ENCODE measurements around the gene LIPC. TPM values are rescaled to one million over a fixed set of nuclear protein-coding genes. Genes with fewer than 3 reads are reported as not detected.

LIPC gene
- polyA plus RNA-seq, 1 donor, result 0.49 TPM

DNA sequence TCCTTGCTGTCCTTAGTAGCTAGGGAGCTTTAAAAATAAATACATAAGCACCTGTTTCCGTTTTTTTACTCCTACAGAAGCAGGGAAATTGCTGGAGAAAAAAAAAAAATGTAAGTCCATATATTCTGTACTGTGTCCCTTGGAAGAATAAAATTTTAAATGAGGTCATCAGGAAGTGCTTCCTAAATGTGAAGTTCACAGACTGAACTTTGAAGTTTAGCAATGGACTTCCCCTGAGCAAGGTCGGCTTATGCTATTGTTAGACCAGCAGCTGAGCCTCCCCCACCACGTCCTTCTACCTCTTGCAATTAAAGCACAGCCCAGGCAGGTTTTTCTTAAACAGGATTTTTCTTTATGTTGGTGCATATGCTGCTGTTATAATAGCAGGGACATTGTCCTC, 26.3 kb downstream of the LIPC start:
- DNase-seq (ENCODE audit: low read depth), result no peak

DNA sequence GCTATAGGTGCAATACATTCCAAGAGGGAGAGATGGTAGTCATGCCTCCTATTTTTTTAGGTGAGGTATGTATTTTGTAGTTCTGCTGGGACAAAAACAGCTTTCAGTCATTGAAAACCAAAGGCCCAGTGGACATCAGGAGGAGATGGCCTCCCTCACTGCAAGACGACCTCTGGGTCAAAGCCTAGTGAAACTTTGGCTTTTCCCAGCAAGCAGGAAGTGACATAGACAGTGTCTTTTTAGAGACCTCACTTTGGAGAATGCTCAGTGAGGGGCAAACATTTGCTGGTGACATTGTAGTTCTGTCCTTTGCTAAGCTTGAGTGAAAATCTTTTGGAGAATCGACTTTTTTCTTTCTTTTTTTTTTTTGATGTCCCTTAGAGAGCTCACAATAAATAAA, 27.3 kb downstream of the LIPC start:
- no peak for DNase-seq (ENCODE audit: low read depth)

DNA sequence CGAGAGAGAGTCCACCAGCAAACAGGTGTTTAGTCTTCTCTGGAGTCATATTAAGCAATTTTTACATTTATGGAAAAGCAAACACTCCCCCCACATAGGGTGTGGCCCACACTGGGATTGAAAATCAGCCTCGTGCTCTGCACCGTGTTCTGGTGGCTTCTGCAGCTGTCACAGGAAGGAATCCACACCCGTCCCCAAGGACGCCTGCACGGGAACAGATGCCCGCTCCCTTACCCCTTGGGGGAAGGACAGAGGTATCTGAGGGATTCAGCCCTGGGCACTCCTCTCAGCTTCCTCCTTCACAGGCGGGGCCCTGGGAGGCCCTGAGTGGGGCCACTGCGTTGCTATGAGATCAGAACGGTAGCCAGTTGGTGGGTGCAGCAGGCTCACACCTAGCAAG, 27.8 kb downstream of the LIPC start:
- DNase-seq (ENCODE audit: low read depth), result no peak

DNA sequence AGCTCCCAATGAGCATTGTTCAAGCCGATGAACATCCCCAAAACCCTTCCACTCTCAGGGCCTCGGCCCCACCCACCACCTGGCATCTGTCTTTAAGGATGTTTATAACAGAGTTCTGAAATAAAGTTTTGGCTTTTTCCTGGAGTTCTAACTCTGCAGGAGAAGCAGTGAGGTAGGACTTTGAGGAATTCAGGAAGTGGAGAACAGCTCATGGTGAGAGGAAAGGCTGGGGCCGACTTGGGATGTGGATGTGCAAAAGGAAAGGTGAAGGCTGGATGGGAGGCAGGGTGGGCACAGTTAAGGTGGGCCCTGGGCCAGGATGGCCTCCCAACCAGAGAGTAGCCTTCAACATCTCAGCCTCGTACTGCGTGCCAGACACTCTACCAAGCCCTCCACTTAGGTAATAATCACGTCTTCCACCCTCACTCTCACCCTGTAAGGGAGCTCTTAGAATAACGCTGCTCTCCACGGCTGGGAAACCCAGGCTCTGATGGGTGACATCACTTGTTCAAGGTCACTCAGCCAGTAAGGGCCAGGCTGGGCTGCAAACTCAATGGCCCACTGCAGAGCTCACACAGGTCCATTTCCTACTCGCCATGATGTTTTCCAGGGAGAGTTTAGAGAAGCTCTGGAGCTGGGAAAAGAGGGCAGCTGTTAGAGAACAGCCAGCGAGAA, 28.5 kb downstream of the LIPC start:
- no peak for DNase-seq (ENCODE audit: low read depth)

DNA sequence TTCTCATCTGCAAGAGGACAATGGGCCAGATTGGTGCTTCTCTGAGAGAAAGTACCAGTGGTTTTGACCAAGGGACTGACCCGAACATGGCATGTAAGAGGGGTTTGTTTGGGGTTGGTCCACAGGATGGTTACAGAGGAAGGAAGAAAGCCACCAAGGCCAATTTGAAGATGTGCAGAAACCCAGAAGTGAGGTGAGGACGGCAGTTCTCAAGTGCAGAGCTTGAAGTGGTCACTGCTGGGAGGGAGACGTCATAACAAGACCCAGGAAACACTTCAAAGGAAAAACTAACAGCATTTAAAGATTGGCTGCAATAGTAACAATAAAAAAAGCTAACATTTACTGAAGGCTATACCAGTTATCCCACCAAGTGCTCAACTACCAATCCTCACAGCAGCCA, 29.1 kb downstream of the LIPC start:
- no peak for DNase-seq (ENCODE audit: low read depth)

DNA sequence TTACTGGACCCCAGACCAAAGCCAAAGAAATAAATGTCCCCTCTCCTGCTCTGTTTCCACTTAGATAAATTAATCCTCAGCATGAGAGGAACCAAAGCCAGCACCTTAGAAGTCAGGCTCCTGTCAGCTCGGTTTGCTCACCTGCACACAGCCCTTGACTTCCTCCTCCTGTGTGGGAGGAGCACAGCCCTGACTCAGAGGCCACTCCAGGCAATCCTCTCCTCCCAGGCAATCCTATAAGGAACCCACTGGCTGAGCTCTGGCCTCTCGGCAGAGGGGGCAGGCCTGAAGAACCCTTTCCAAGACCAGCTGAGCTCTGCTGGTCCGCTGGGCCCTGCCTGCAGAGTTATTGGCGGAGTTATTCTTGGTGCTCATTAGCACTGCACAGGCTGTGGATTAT, 30.8 kb downstream of the LIPC start:
- DNase-seq (ENCODE audit: low read depth), result no peak

DNA sequence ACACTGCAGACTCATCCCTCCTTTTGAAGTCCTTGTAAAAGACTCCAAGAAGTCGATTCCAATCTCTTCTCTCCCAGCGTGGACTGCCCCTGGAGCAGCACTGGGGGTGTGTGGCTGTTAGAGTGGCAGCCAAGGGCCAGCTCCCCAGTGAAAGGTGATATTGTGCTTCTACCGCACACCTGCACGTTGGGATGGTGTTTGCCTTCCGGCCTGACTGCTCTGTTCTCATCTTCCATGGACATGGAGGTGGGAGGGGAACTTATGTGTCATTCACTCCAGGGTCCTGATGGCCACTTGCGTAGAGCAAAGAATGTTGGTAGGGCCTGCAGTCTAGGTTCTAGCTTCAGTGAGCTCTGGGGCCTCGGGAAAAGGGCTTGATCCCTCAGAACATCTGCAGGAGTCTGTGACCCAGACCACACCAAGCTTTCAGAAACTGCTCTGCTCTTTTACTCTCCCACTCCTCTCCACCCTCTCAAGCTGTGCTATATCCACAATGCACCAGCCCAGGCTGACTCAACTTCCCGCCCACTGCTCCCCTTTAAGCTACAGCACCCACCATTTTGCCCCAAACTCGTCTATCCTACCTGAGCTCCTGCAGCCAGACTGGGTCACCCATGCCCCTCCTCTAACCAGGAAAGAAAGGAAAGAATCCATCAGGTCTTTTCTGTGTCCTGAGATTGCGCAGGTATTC, 31.3 kb downstream of the LIPC start:
- no peak for DNase-seq (ENCODE audit: low read depth)

DNA sequence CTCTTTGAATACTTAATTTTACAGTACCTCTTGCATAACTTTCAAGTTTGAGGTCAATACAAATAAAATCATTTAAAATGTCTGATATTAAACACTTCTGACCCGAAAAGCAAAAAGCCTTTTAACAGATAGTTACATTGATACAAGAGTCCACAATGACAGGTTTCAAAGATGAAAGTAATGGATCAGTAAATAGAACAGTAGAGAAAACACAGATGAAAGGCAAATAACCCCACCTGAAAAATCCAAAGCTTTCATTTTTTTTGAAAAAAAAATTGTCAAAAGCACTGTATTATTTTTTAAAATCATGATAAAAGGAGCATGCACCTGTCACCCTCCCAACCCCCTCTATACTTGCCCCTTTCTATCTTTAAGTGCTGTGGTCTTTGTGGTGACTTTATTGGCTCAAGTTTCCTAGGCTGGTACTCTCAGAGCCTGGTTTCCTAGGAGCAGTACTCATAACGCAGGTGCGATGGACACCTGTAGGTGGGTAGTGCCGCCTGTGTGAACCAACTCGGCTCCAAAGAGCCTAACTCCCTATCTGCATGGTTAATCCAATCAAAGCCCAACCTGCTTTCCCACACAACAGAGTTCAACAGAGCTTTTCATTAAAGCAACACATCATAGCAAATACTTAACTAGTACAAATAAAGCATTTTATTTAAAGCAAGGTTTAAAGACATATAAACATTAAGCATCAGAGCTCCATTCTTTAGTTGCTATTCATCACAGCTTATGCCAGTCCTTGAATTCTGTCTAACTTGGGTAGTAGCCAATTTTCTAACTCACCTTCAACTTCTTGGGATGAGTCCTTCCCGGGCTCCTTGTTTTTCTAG, 32.2 kb downstream of the LIPC start:
- DNase-seq (ENCODE audit: low read depth), result no peak

DNA sequence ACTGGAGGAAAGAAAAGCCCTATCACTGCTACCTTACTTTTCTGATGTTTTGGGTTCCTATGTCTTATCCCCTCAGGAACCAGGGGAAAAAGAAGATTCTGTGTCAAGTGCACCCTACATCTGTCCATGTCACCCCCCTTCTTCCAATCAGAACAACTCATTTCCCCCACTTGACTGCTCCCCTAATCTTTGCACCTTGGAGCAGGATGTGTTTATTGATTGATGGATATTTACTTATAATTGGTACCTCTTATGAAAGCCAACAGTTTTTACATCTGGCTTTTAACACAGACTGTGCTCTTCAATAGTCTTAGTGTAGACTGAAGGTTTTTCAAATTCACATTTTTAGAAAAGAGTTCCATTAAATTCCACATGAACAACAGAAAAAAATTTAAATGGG, 33.3 kb downstream of the LIPC start:
- DNase-seq (ENCODE audit: low read depth), result no peak

DNA sequence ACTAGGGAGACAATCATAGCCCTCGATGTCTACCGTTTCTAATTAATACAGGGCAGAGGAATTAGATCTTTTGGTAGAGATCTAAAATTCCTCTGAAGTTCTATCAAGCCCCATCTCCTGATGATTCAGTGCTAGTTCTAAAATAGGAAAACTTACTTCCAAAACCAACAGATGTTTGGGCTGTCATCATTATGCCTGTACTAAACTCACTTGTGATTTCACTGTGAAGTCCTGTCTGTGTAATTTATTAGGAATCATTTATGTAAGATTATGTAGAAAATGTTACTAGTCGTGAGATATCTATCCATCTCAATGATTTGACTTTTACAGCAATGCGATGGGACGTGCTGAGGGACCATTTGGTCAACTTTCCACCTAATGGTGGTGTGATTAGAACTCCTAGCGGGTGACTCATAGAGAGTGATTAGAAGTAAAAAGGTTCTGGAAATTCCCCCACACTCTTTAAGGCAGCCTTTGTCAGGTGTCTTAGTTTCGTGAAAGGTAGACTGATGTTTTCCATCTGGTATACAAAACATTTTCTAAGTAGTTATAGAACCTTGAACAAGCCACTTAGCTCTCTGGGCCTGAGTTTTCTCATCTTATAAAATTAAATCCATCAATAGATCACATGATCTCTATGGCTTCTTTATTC, 34.2 kb downstream of the LIPC start:
- DNase-seq (ENCODE audit: low read depth), result no peak

DNA sequence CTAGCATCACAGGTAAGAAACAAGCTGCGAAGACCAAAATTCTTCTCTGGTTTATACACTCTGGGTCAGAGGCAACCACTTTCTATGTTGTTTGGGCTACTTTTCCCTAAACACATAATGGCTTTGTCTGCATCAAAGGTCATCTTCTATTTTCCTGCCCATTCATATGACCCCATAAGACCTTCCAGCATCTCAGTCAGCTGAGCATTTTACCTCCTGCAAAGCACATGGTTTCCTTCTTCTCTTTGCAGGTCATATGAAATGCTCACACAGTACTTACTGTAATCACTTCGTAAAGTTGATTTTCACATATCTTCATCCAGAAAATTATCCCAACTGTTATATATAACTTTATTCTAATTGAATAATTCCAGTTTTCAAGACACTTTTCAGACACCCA, 34.8 kb downstream of the LIPC start:
- no peak for DNase-seq (ENCODE audit: low read depth)

DNA sequence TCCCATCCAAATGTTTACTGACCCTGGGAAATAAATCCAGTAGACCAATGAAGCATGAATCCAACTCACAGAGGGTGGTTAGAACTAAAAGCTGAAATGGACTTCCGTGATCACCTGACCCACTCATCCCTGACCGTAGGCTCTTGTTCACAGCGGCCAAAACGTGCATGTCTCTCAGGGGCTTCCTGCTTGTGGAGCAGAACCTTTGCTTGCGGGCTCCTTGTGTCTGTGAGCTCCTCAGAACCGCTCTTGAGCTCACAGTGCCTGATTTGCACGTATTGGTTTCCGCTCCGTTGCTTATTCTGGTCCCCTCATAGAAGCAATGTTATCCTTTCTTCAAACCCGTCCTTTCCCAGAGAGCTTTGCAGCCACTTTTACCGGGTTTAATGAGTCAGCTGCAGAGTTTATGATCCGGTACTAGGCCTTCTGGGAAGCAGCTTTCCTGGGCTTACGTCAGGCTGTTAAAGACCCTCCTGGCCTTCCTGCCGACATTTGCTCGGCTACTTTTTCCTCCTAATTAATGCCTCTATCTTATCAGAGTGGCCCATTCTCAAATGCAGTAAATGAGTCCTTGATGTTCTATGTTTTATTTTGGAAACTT, 35.4 kb downstream of the LIPC start:
- DNase-seq (ENCODE audit: low read depth), result no peak

DNA sequence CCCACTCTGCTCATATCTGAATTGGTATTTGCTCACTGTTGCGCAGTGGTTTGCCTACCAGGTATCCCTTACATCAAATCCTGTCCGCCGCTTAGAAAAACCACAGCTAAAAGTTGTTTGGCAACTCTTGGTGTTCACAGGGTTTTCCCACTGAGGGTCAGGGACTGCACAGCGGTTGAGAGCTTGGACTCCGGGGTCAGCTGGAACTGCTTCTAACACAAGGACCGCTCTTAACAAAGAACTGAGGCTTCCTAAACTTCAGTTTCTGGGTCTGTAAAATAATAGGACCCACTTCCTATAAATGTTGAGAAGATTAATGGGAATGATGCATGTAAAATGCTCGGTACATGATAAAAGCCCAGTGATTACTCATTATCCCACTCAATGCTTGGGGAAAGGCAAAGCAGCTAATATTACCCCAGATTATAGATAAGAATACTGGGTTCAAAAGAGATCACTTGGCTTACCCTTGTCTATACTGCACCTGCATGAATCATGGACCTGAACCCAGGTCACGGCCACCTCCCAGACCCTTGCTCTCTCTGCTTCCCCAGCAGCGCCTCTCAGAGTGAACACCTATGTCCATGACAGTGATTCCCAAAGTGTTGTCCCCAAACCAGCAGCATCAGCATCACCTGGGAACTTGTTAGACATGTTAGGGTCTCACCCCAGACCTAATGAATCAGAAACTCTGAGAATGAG, 36.1 kb downstream of the LIPC start:
- DNase-seq (ENCODE audit: low read depth), result no peak

DNA sequence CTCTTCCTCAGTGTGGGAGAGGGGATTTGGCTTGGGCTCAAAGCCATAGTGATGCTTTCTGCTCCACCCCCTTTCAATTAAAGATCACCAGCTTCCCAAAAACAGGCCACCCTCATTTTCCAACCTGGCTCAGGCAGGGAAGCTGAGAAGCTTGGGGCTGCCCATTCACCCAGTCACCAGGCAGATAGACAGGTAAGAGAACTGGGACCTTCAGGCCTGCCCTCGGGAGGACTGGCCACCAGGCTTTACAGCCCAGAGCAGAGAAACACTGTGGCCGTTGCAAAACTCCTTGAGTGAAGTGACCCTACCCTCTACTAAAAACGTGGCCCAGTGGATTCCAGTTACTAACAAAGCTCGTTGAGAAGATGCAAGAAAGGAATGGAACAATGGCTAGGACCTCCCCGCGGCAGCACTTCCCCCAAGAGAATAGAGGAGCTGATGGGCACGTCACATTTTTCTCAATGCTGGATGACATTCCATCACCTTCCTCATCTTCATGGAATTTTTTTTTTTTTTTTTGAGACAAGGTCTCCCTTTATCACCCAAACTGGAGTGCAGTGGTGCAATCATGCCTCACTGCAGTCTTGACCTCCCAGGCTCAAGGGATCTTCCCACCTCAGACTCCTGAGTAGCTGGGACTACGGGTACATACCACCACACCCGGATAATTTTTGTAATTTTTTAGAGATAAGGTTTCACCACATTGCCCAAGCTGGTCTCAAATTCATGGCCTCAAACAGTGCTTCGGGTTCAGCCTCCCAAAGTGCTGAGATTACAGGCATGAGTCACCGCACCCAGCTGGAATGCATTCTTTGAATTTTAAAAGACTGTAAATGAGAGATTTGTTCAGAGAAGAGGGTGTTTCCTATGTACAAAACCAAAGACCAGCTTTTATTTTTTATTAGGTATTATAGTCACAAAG, 37.9 kb downstream of the LIPC start:
- DNase-seq (ENCODE audit: low read depth), result no peak

DNA sequence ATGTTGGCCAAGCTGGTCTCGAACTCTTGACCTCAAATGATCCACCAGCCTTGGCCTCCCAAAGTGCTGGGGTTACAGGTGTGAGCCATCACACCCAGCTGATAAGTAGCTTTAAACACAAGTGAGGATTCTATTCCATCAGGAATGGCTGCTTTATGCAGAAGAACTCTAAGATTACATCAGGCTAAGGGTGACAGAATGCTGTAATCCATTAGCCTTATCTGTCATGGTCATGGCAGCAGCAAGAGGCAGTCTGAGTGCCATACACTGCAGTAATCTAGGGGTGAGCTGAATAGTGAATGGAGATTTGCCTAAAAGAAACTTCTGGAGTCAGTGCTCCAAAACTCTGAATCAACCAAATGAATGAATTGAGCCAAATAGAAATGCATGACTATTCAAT, 39.6 kb downstream of the LIPC start:
- DNase-seq (ENCODE audit: low read depth), result no peak

DNA sequence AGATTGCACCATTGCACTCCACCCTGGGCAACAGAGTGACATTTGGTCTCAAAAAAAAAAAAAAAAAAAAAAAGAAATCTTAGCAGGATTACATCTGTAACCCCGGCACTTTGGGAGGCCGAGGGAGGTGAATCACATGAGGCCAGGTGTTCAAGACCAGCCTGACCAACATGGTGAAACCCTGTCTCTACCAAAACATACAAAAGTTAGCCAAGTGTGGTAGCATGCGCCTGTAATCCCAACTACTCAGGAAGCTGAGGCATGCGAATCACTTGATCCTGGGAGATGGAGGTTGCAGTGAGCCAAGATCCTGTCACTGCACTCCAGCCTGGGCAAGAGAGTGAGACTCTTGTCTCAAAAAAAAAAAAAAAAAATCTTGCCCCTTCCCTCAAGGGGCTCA, 40.4 kb downstream of the LIPC start:
- DNase-seq (ENCODE audit: low read depth), result no peak

DNA sequence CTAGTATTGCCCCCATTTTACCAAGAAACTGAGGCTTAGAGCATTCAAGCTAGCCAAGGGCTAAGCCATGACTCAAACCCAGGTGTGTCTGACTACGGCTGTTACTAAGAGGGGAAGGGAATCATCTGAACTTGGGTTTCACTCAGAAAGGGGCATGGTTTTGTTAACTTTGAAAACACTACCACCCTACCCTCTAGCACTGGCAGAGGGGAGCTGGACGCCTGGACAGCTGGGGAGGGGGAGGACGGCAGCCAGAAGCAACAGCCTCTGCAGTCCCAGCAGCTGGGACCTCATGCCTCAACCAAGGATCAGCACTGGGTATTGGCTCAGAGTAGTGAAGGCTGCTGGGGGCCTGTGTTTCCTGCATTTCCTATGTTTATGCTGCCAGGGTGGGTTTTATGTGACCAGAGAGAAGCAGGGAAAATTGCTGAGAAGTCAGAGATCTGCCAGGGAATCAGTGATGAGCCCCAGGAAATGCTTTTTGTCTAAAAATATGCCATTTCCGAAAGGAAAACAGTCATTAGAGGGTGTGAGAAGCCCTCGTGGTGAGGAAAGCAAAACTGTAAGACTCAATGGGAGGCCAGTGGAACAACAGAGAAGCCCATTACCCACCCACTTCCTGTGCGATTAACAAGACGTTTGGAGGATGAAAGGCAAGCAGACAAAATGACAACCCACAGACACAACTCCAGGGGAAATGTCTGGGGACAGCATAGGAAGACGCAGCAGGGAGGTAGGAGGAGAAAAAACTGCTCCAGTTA, 41.2 kb downstream of the LIPC start:
- DNase-seq (ENCODE audit: low read depth), result no peak

DNA sequence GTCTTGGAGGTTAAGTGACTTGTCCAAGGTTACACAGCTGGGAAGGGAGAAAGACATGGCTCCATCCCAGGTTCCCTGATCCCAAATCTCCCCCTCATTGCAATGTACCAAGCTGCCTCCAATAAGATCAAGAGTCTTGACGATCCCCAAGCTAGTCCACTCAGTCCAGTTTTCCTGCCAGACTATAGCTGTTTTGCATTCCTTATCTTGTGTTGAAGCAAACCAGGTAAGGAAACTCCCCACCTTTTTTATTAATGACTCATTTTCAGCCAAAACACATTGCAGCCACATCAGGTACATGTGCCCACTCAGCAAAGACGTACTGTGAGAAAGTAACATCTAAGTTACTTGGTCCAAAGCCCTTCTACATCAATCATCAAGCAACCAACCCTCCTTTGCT, 41.9 kb downstream of the LIPC start:
- DNase-seq (ENCODE audit: low read depth), result no peak

DNA sequence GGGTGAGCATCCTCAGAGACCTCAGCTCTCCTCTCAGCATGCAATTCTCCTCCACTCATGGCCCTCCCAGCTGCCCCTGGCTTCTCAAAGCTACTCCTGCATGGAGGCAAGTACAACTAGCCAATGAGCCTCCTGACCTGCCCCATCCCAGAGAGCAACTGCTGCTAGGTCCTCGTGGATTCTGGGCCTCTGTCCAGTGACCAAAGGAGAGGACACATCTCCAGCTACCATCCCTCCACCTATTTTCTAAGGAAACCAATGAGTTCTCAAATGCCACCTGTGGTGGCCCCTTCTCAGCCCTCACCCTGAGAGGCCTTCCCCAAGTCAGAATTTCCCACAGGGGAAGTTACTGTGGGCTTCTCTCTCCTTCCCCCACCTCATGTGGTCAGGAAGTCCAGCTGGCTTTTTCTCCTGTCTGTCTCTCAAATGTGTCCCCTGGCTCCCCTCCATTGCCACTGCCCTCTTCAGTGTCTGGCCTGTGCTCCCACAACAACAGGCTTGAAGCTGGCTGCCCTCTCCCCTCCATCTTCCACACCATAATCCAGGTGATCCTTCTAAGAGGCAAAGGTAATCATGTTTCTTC, 43.0 kb downstream of the LIPC start:
- no peak for DNase-seq (ENCODE audit: low read depth)

Data from forelimb muscle (tissue), 1 donor.